Lung (tissue), 12 donors: ENCODE measurements around the gene UBE2D3. TPM values are rescaled to one million over a fixed set of nuclear protein-coding genes. Genes with fewer than 3 reads are reported as not detected.

Experiments
- ATAC-seq: fragments of 200-7000 bp; cut with Tn5 transposase; one replicate; pipeline ENCODE4 v1.9.1; 2020; ENCODE audit warnings: moderate number of reproducible peaks; ENCODE audit not compliant: insufficient read depth, low FRiP score
- DNase-seq, 3 donors: peaks; one replicate each; pipeline ENCODE4 v3.0.0-alpha.2; 2013 to 2017
- H3K27ac ChIP-seq, 2 donors: one replicate each; pipeline ENCODE4 v1.5.1; 2013; ENCODE audit warnings: mild to moderate bottlenecking in 2 of 2, moderate library complexity in 2 of 2, control low read depth in 1 of 2, inconsistent platforms in 1 of 2, low read depth in 1 of 2, low read length in 1 of 2
- H3K27me3 ChIP-seq, 3 donors: one replicate each; pipeline ENCODE4 v1.5.1; 2013; ENCODE audit warnings: low read length in 2 of 3; ENCODE audit not compliant: control insufficient read depth in 3 of 3, insufficient read depth in 3 of 3
- H3K36me3 ChIP-seq, 4 donors: one replicate each; pipeline ENCODE4 v1.5.1; 2013; ENCODE audit warnings: low read length in 4 of 4, mild to moderate bottlenecking in 1 of 4, moderate library complexity in 1 of 4; ENCODE audit not compliant: control insufficient read depth in 4 of 4, insufficient read depth in 4 of 4
- H3K4me1 ChIP-seq, 5 donors: one replicate each; pipeline ENCODE4 v1.5.1; 2013; ENCODE audit warnings: low read length in 5 of 5, mild to moderate bottlenecking in 2 of 5, moderate library complexity in 1 of 5; ENCODE audit not compliant: control insufficient read depth in 5 of 5, insufficient read depth in 5 of 5
- H3K4me3 ChIP-seq: one replicate; pipeline ENCODE4 v1.5.1; 2013; ENCODE audit warnings: mild to moderate bottlenecking, control low read depth, moderate library complexity
- H3K9ac ChIP-seq, 2 donors: one replicate each; pipeline ENCODE4 v1.5.1; 2013; ENCODE audit warnings: low read length in 2 of 2, control low read depth in 1 of 2; ENCODE audit not compliant: insufficient read depth in 1 of 2
- H3K9me3 ChIP-seq, 4 donors: one replicate each; pipeline ENCODE4 v1.5.1; 2013; ENCODE audit warnings: low read length in 3 of 4, mild to moderate bottlenecking in 1 of 4, moderate library complexity in 1 of 4; ENCODE audit not compliant: control insufficient read depth in 4 of 4, insufficient read depth in 3 of 4
- WGBS, 2 donors: extraction: QIAGEN DNeasy Blood & Tissue Kit; methylation state at CpG; one replicate each; pipeline ENCODE4 v1.1.7; 2013; 5-methylcytosine and 5-hydroxymethylcytosine counted together
- polyA plus RNA-seq, 2 donors: library from polyadenylated mRNA; stranded (reverse); fragments of 200-250 nt; gene quantifications; one replicate each; pipeline ENCODE4 v1.2.1, GENCODE V29; 2013
- total RNA-seq, 2 donors: library from RNA; depleted of rRNA in 1 of 2; stranded (reverse); fragments of >200 nt in 1 of 2; gene quantifications; one replicate each; pipeline ENCODE4 v1.2.1, GENCODE V29; 2014 to 2021
- TF ChIP-seq, protein P1 (sequence below): IDR thresholded peaks from 2 replicates; pipeline ENCODE4 v1.5.1; 2012; ENCODE audit warnings: mild to moderate bottlenecking; ENCODE audit errors: control extremely low read depth, extremely low read depth
- donor health status: control.
- donor health status: control.
- donor health status: Bipolar disorder and iron deficiency.
- donor health status: healthy.
- donor health status: DM: yes; HTN: yes; CAD: no.

UBE2D3 gene
- total and polyA plus RNA-seq, 4 donors: 165 to 373 (median 273) TPM

DNA sequence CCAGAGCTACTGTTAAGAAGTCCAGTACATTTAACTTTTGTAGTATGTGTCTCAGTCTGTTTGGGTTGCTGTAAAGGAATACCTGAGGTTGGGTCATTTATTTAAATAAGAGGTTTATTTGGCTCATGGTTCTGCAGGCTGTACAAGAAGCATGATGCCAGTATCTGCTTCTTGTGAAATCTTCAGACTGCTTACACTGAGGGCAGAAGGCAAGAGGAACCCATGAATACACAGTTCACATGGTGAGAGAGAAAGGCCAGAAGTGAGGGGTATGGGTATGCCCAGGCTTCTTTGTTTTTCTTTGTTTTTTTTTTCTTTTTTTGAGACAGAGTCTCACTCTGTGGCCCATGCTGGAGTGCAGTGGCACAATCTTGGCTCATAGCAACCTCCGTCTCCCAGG lies 35.4 kb upstream of the UBE2D3 start:
- TF ChIP-seq, protein P1, sequence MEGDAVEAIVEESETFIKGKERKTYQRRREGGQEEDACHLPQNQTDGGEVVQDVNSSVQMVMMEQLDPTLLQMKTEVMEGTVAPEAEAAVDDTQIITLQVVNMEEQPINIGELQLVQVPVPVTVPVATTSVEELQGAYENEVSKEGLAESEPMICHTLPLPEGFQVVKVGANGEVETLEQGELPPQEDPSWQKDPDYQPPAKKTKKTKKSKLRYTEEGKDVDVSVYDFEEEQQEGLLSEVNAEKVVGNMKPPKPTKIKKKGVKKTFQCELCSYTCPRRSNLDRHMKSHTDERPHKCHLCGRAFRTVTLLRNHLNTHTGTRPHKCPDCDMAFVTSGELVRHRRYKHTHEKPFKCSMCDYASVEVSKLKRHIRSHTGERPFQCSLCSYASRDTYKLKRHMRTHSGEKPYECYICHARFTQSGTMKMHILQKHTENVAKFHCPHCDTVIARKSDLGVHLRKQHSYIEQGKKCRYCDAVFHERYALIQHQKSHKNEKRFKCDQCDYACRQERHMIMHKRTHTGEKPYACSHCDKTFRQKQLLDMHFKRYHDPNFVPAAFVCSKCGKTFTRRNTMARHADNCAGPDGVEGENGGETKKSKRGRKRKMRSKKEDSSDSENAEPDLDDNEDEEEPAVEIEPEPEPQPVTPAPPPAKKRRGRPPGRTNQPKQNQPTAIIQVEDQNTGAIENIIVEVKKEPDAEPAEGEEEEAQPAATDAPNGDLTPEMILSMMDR: no peak
- DNase-seq (no peak), ATAC-seq (no peak)
- Histone ChIP-seq H3K4me3 (no peak overlapping the region), H3K9me3 (peaks cover 0 to 8% (median 2%) of the 10 kb centered on the region in 4 donors), H3K27me3 (no peaks in the 10 kb centered on the region), H3K27ac (no peak overlapping the region), H3K36me3 (no peaks in the 10 kb centered on the region), H3K9ac (no peak overlapping the region), H3K4me1 (peaks cover 0 to 4% (median 1%) of the 10 kb centered on the region in 5 donors)
- 100% methylated on average over 1 of the region's 1 CpG for WGBS, 2 donors

DNA sequence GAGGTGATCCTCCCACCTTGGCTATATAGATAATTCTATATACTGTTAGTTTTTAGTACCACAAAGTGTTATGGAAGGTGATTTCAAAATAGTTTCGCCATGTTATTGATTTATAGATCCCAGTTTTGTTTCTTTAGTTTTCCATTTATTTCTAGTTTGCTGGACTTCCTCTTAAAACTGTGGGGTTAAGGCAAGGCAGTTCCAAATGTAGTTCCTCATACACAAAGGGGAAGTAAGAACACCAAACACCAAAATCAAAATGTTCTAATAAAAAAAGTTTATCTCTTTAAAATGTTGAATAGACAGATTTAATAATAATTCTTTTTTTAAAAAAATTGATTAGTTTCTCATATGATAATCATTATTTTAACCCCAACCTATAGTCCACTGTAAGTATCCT lies 34.7 kb upstream of the UBE2D3 start:
- 35 to 57% methylated on average over 1 of the region's 1 CpG for WGBS, 2 donors

DNA sequence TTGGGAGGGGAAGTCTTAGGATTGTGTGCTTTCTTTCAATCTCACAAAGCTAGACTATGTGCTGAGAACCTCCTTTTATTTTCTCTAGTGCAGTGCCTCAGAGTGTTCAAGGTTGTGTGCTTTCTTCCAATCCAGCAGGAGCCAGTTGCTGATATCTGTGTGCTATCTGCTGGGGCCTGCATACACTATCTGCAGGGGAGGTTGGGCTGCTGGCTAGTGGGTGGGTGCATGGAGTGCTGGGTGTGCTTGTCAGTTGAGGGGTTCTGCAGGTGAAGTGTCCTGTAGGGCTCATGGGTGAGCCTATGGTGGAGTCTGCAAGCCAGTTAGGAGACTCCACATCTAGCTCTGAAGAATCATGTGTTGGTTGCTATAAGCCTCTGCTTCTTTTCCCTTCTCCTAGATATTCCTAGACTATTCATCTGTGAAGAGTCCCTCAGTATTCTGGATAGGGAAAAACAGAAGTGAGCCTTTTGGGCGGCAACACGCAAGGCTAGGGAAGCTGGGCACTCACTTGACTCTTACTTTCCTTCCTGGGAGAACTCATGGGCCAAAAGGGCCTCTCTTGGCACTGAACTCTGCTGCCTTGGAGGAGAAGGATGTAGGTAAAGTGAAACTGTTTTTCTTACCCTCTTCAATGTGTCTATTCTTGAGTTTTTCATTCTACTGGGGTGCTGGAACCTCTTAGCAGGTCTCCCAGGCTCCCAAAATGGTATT lies 33.4 kb upstream of the UBE2D3 start:
- 83 to 88% methylated on average over 2 of the region's 2 CpGs for WGBS, 2 donors
- Histone ChIP-seq H3K4me1 (no peaks in the 10 kb centered on the region), H3K27me3 (no peaks in the 10 kb centered on the region), H3K9ac (no peak overlapping the region), H3K9me3 (peaks cover 0 to 8% (median 2%) of the 10 kb centered on the region in 4 donors), H3K27ac (no peak overlapping the region), H3K36me3 (no peaks in the 10 kb centered on the region), H3K4me3 (no peak overlapping the region)
- TF ChIP-seq, protein P1: no peak
- DNase-seq: no peak
- ATAC-seq: no peak

More for the DNA sequence above, 34.7 kb upstream of the UBE2D3 start:
- Histone ChIP-seq H3K36me3 (no peaks in the 10 kb centered on the region), H3K9me3 (peaks cover 0 to 8% (median 2%) of the 10 kb centered on the region in 4 donors), H3K4me1 (no peaks in the 10 kb centered on the region), H3K4me3 (no peak overlapping the region), H3K9ac (no peak overlapping the region), H3K27me3 (no peaks in the 10 kb centered on the region), H3K27ac (no peak overlapping the region)
- TF ChIP-seq, protein P1: no peak
- no peak for DNase-seq
- no peak for ATAC-seq
